ENCODE results near the gene PUS3. TPM values are rescaled to one million over a fixed set of nuclear protein-coding genes. Genes with fewer than 3 reads are reported as not detected.

The PUS3 gene
- total and polyA plus RNA-seq, 2 donors: 10.2 to 10.4 TPM

GRCh38 chr11:125945011-125945796 is 42.2 kb upstream of the PUS3 start:
- no peak overlapping the region for H3K27ac ChIP-seq (ENCODE audit: low read depth)
- WGBS: 75% methylated on average over 15 of the region's 15 CpGs
- H3K36me3 ChIP-seq (ENCODE audit: insufficient read depth): no peaks in the 10 kb centered on the region
- no peak for DNase-seq (ENCODE audit: extremely low spot score)
- no peak overlapping the region for H3K4me3 ChIP-seq (ENCODE audit: low read depth, low read length)
- no peaks in the 10 kb centered on the region for H3K4me1 ChIP-seq (ENCODE audit: insufficient read depth)

GRCh38 chr11:125944350-125945010 is 41.5 kb upstream of the PUS3 start:
- no peaks in the 10 kb centered on the region for H3K36me3 ChIP-seq (ENCODE audit: insufficient read depth)
- DNase-seq (ENCODE audit: extremely low spot score): no peak
- no peak overlapping the region for H3K4me3 ChIP-seq (ENCODE audit: low read depth, low read length)
- H3K4me1 ChIP-seq (ENCODE audit: insufficient read depth): no peaks in the 10 kb centered on the region
- no peak overlapping the region for H3K27ac ChIP-seq (ENCODE audit: low read depth)
- WGBS: 84% methylated on average over 13 of the region's 13 CpGs

GRCh38 chr11:125943661-125944349 is 40.8 kb upstream of the PUS3 start:
- DNase-seq (ENCODE audit: extremely low spot score): no peak
- H3K27ac ChIP-seq (ENCODE audit: low read depth): no peak overlapping the region
- no peaks in the 10 kb centered on the region for H3K4me1 ChIP-seq (ENCODE audit: insufficient read depth)
- no peaks in the 10 kb centered on the region for H3K36me3 ChIP-seq (ENCODE audit: insufficient read depth)
- no peak overlapping the region for H3K4me3 ChIP-seq (ENCODE audit: low read depth, low read length)
- 89% methylated on average over 9 of the region's 9 CpGs for WGBS

- H3K27ac ChIP-seq (ENCODE audit: low read depth): no peak overlapping the region
- no peak overlapping the region for H3K4me3 ChIP-seq (ENCODE audit: low read depth, low read length)
- no peak for DNase-seq (ENCODE audit: extremely low spot score)
- no peaks in the 10 kb centered on the region for H3K4me1 ChIP-seq (ENCODE audit: insufficient read depth)
- H3K36me3 ChIP-seq (ENCODE audit: insufficient read depth): no peaks in the 10 kb centered on the region
- 92% methylated on average over 12 of the region's 12 CpGs for WGBS
Measured at GRCh38 chr11:125942771-125943428, 39.9 kb upstream of the PUS3 start.

GRCh38 chr11:125941619-125942611 is 38.9 kb upstream of the PUS3 start:
- no peak for DNase-seq (ENCODE audit: extremely low spot score)
- Histone ChIP-seq H3K4me1 (ENCODE audit: insufficient read depth) (no peaks in the 10 kb centered on the region), H3K27ac (ENCODE audit: low read depth) (no peak overlapping the region), H3K36me3 (ENCODE audit: insufficient read depth) (no peaks in the 10 kb centered on the region), H3K4me3 (ENCODE audit: low read depth, low read length) (no peak overlapping the region)
- 43% methylated on average over 20 of the region's 20 CpGs for WGBS

- no peak for DNase-seq (ENCODE audit: extremely low spot score)
- no peak overlapping the region for H3K4me3 ChIP-seq (ENCODE audit: low read depth, low read length)
- no peaks in the 10 kb centered on the region for H3K4me1 ChIP-seq (ENCODE audit: insufficient read depth)
- H3K36me3 ChIP-seq (ENCODE audit: insufficient read depth): no peaks in the 10 kb centered on the region
- WGBS: 90% methylated on average over 4 of the region's 4 CpGs
- no peak overlapping the region for H3K27ac ChIP-seq (ENCODE audit: low read depth)
Measured at GRCh38 chr11:125941267-125941618, 38.2 kb upstream of the PUS3 start.

- DNase-seq (ENCODE audit: extremely low spot score): no peak
- WGBS: 94% methylated on average over 4 of the region's 4 CpGs
- Histone ChIP-seq H3K4me3 (ENCODE audit: low read depth, low read length) (no peak overlapping the region), H3K4me1 (ENCODE audit: insufficient read depth) (no peaks in the 10 kb centered on the region), H3K36me3 (ENCODE audit: insufficient read depth) (no peaks in the 10 kb centered on the region), H3K27ac (ENCODE audit: low read depth) (no peak overlapping the region)
Measured at GRCh38 chr11:125940145-125940544, 37.1 kb upstream of the PUS3 start.

GRCh38 chr11:125939081-125939521 is 36.1 kb upstream of the PUS3 start:
- no peak overlapping the region for H3K27ac ChIP-seq (ENCODE audit: low read depth)
- no peak for DNase-seq (ENCODE audit: extremely low spot score)
- no peak overlapping the region for H3K4me3 ChIP-seq (ENCODE audit: low read depth, low read length)
- WGBS: 48% methylated on average over 4 of the region's 4 CpGs
- no peaks in the 10 kb centered on the region for H3K36me3 ChIP-seq (ENCODE audit: insufficient read depth)
- no peaks in the 10 kb centered on the region for H3K4me1 ChIP-seq (ENCODE audit: insufficient read depth)

GRCh38 chr11:125938418-125938817 is 35.4 kb upstream of the PUS3 start:
- H3K4me3 ChIP-seq (ENCODE audit: low read depth, low read length): no peak overlapping the region
- H3K4me1 ChIP-seq (ENCODE audit: insufficient read depth): no peaks in the 10 kb centered on the region
- H3K36me3 ChIP-seq (ENCODE audit: insufficient read depth): no peaks in the 10 kb centered on the region
- no peak for DNase-seq (ENCODE audit: extremely low spot score)
- 92% methylated on average over 5 of the region's 5 CpGs for WGBS
- H3K27ac ChIP-seq (ENCODE audit: low read depth): no peak overlapping the region

- H3K27ac ChIP-seq (ENCODE audit: low read depth): no peak overlapping the region
- H3K36me3 ChIP-seq (ENCODE audit: insufficient read depth): no peaks in the 10 kb centered on the region
- H3K4me3 ChIP-seq (ENCODE audit: low read depth, low read length): no peak overlapping the region
- no peaks in the 10 kb centered on the region for H3K4me1 ChIP-seq (ENCODE audit: insufficient read depth)
- DNase-seq (ENCODE audit: extremely low spot score): no peak
- 44% methylated on average over 12 of the region's 12 CpGs for WGBS
Measured at GRCh38 chr11:125935618-125936199, 32.7 kb upstream of the PUS3 start.

- no peak overlapping the region for H3K27ac ChIP-seq (ENCODE audit: low read depth)
- H3K36me3 ChIP-seq (ENCODE audit: insufficient read depth): no peaks in the 10 kb centered on the region
- H3K4me3 ChIP-seq (ENCODE audit: low read depth, low read length): no peak overlapping the region
- no peak for DNase-seq (ENCODE audit: extremely low spot score)
- WGBS: 98% methylated on average over 2 of the region's 2 CpGs
- H3K4me1 ChIP-seq (ENCODE audit: insufficient read depth): no peaks in the 10 kb centered on the region
Measured at GRCh38 chr11:125935056-125935455, 32.0 kb upstream of the PUS3 start.

- no peak for DNase-seq (ENCODE audit: extremely low spot score)
- H3K4me1 ChIP-seq (ENCODE audit: insufficient read depth): no peaks in the 10 kb centered on the region
- no peaks in the 10 kb centered on the region for H3K36me3 ChIP-seq (ENCODE audit: insufficient read depth)
- H3K27ac ChIP-seq (ENCODE audit: low read depth): no peak overlapping the region
- WGBS: 97% methylated on average over 8 of the region's 8 CpGs
- no peak overlapping the region for H3K4me3 ChIP-seq (ENCODE audit: low read depth, low read length)
Measured at GRCh38 chr11:125934473-125934872, 31.5 kb upstream of the PUS3 start.

All from urinary bladder (tissue), 4 donors.